ENCODE results near the gene CEND1.

CEND1 gene

GRCh38 chr11:760236-760635 is 29.7 kb downstream of the CEND1 start:
- H3K27ac ChIP-seq: no peak overlapping the region
- TF ChIP-seq, protein P1, sequence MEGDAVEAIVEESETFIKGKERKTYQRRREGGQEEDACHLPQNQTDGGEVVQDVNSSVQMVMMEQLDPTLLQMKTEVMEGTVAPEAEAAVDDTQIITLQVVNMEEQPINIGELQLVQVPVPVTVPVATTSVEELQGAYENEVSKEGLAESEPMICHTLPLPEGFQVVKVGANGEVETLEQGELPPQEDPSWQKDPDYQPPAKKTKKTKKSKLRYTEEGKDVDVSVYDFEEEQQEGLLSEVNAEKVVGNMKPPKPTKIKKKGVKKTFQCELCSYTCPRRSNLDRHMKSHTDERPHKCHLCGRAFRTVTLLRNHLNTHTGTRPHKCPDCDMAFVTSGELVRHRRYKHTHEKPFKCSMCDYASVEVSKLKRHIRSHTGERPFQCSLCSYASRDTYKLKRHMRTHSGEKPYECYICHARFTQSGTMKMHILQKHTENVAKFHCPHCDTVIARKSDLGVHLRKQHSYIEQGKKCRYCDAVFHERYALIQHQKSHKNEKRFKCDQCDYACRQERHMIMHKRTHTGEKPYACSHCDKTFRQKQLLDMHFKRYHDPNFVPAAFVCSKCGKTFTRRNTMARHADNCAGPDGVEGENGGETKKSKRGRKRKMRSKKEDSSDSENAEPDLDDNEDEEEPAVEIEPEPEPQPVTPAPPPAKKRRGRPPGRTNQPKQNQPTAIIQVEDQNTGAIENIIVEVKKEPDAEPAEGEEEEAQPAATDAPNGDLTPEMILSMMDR (conservative IDR thresholded peaks at IDR 0.05): no peak

GRCh38 chr11:749731-750130 is 40.2 kb downstream of the CEND1 start:
- TF ChIP-seq, protein P1 (conservative IDR thresholded peaks at IDR 0.05): no peak
- peak overlapping the region; percentile 95 for H3K27ac ChIP-seq

DNA sequence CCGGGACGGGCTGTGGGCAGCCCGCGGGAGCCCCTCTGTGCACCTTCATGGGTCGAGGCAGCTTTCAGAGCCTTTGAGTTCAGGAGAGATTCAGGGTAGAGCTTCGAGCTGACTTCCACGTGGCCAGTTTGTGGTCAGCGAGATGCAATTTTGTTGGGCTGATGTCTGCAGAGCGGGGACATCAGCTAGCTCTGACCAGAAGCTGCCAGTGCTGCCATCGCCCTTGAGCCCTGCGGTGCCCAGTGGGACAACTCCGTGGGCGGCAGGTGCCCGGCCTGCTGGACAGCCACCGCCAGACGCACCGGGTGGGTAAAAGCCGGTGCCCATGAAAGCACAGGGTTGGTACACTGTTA is 41.9 kb downstream of the CEND1 start:
- peak overlapping the region; percentile 95 for H3K27ac ChIP-seq
- TF ChIP-seq, protein P1 (conservative IDR thresholded peaks at IDR 0.05): no peak

- TF ChIP-seq, protein P1 (conservative IDR thresholded peaks at IDR 0.05): peak; percentile 32; the same call in 1 of the 2 replicates
- peak within 1 kb of the TSS; percentile 95 for H3K27ac ChIP-seq
Measured at GRCh38 chr11:747158-748006, 42.5 kb downstream of the CEND1 start, which contains the start of gene TALDO1. Gene TALDO1, plus strand, starts transcription at chr11:747464. Its CDS starts 18 bp downstream, at chr11:747482.

DNA sequence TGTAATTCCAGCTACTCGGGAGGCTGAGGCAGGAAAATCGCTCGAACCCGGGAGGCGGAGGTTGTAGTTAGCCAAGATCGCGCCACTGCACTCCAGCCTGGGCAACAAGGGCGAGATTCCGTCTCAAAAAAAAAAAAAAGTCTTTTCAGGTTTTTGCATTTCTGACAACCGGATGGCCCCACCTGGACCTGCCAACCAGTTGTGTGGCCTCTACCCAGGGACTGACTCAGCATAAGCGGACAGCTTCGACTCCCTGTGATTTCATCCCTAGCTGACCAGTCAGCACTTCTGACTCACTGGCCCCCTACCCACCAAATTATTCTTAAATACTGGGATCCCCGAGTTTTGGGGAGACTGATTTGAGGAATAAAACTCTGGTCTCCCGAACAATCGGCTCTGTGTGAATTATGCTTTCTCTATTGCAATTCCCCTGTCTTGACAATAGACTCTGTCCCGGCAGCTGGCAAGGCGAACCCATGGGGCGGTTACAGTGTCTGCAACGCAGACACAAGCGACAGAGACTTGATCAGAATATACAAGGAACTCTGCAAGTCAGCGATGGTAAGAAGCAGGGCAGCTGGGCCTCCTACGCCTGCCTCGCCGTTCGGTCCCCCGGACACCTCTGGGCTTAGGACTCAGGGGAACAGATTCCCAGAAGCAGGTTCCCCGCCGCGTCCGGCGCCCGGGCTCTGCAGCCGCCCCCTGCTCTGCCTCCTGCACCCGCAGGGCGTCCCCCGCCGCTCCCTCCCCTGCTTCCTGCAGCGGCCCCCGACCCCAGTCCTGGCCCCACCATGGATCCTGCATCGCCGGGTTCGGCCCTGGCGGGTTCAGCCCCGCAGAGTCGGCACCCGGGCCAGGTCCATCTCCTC is 43.4 kb downstream of the CEND1 start:
- H3K27ac ChIP-seq: peak overlapping the region; percentile 95
- TF ChIP-seq, protein P1 (conservative IDR thresholded peaks at IDR 0.05): no peak

- H3K27ac ChIP-seq: no peak overlapping the region
- TF ChIP-seq, protein P1 (conservative IDR thresholded peaks at IDR 0.05): no peak
Measured at GRCh38 chr11:745428-745827, 44.5 kb downstream of the CEND1 start.

DNA sequence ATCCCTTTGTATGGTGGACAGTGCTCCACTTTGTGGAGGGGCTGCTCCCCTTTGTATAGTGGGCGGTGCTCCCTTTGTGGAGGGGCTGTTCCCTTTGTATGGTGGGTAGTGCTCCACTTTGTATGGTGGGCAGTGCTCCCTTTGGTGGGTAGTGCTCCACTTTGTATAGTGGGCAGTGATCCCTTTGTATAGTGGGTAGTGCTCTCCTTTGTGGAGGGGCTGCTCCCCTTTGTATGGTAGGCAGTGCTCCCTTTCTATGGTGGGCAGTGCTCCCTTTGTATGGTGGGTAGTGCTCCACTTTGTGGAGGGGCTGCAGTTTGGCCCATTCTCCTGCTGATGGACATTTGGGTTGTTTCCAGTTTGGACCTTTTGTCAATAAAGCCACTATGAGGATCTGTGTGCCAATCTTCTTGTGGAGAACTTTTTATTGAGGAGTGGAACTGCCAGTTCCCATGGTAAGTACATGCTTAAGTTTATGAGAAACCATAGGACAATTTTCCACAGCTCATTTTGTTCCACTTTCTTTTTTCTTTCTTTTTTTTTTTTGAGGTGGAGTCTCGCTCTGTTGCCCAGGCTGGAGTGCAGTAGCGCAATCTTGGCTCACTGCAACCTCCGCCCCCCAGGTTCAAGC is 47.2 kb downstream of the CEND1 start:
- TF ChIP-seq, protein P1 (conservative IDR thresholded peaks at IDR 0.05): no peak
- H3K27ac ChIP-seq: peak overlapping the region; percentile 26; the same call in 1 of the 2 replicates
